Ovary (tissue), 3 donors: ENCODE measurements around the gene JPH4.

ENCODE experiments used
- POLR2A ChIP-seq: fragments of 450-650 bp; IDR thresholded peaks from one replicate; pipeline ENCODE4 v1.6.1; 2017; ENCODE audit warnings: antibody characterized with exemption, mild to moderate bottlenecking, moderate library complexity
- TF ChIP-seq, protein P1 (sequence below), 3 donors: fragments of 450-650 bp in 2 of 3; fragments of 200-600 bp in 1 of 3; IDR thresholded peaks; one replicate each; pipeline versions ENCODE4 v1.5.1 to v1.8.0; 2016 to 2022; ENCODE audit warnings: antibody characterized with exemption in 3 of 3, mild to moderate bottlenecking in 1 of 3
- donor health status: DM: no; HTN: no; CAD: no.

DNA sequence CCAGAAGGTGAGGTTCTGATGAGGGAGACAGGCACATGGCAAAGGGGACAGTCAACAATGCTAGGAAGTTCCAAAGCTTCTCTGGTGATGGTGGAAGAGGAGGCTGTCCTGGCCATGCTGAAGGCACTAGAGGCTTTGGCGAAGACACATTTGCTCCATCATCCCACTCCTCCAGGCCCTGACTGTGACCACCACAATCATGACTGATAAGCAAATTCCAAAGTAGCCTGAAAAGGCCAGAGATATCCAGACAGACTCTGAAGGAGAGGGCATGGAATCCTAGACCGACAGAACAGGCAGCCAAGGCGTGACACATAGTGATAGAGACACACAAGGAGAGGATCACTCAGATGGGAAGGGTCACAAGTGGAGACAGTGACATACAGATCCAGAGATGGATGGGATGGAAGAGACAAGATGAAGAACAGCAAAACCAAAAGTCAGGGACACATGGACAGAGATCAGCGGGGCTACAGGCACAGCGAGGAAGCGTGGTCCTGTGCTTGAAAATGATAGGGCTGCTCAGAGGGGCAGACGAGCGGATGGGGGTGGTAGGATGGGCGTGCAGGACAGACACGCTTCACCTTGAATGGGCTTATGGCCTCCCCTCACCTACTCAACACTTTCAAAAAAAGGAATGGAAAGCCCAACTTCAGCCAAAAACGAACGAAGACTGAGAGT lies 28.3 kb downstream of the JPH4 start:
- TF ChIP-seq, protein P1, sequence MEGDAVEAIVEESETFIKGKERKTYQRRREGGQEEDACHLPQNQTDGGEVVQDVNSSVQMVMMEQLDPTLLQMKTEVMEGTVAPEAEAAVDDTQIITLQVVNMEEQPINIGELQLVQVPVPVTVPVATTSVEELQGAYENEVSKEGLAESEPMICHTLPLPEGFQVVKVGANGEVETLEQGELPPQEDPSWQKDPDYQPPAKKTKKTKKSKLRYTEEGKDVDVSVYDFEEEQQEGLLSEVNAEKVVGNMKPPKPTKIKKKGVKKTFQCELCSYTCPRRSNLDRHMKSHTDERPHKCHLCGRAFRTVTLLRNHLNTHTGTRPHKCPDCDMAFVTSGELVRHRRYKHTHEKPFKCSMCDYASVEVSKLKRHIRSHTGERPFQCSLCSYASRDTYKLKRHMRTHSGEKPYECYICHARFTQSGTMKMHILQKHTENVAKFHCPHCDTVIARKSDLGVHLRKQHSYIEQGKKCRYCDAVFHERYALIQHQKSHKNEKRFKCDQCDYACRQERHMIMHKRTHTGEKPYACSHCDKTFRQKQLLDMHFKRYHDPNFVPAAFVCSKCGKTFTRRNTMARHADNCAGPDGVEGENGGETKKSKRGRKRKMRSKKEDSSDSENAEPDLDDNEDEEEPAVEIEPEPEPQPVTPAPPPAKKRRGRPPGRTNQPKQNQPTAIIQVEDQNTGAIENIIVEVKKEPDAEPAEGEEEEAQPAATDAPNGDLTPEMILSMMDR (IDR thresholded peaks at IDR 0.05), result no peak
- no peak for TF ChIP-seq POLR2A
